HG03139 (cell line): ENCODE data around the gene INPP5F.
"Not testable (repeated sequence)": the region's sequence is repeated elsewhere in the genome, so short reads cannot be mapped to it uniquely, and the experiment has no call there.

ENCODE experiments used
- ATAC-seq: cut with Tn5 transposase; IDR thresholded peaks from one replicate; pipeline ENCODE4 v1.9.1; 2021; ENCODE audit not compliant: unreplicated experiment

INPP5F gene

GRCh38 chr10:119706521-119707278, 19.1 kb upstream of the INPP5F start:
- no peak for ATAC-seq

GRCh38 chr10:119707331-119707730, 18.5 kb upstream of the INPP5F start:
- not testable (repeated sequence) for ATAC-seq

- not testable (repeated sequence) for ATAC-seq
Measured at GRCh38 chr10:119710935-119711334, 14.9 kb upstream of the INPP5F start.

- no peak for ATAC-seq
Measured at GRCh38 chr10:119713744-119714483, 11.9 kb upstream of the INPP5F start.

- ATAC-seq, result no peak
Measured at GRCh38 chr10:119714484-119714816, 11.4 kb upstream of the INPP5F start.

- ATAC-seq, result no peak
Measured at GRCh38 chr10:119715628-119716505, 10.0 kb upstream of the INPP5F start.

- ATAC-seq, result no peak
Measured at GRCh38 chr10:119723161-119723560, 2.7 kb upstream of the INPP5F start.

- no peak for ATAC-seq
Measured at GRCh38 chr10:119723624-119724023, 2.2 kb upstream of the INPP5F start.

- ATAC-seq, result peak; percentile 4
Measured at GRCh38 chr10:119724593-119725516, 995 bp upstream of the INPP5F start.

GRCh38 chr10:119725517-119725827, 378 bp upstream of the INPP5F start:
- no peak for ATAC-seq

- no peak for ATAC-seq
Measured at GRCh38 chr10:119726676-119727261, 919 bp downstream of the INPP5F start.

- no peak for ATAC-seq
Measured at GRCh38 chr10:119728172-119728800, 2.4 kb downstream of the INPP5F start.

GRCh38 chr10:119734396-119735332, 8.8 kb downstream of the INPP5F start:
- ATAC-seq, result no peak

GRCh38 chr10:119735451-119735850, 9.6 kb downstream of the INPP5F start:
- no peak for ATAC-seq

- no peak for ATAC-seq
Measured at GRCh38 chr10:119736220-119736619, 10.4 kb downstream of the INPP5F start.

GRCh38 chr10:119737039-119737663, 11.3 kb downstream of the INPP5F start:
- no peak for ATAC-seq

- ATAC-seq, result no peak
Measured at GRCh38 chr10:119737823-119738222, 12.0 kb downstream of the INPP5F start.

- ATAC-seq, result no peak
Measured at GRCh38 chr10:119738962-119739361, 13.1 kb downstream of the INPP5F start.
